Glutamatergic neuron (in vitro differentiated cells): Measurements from ENCODE around the gene PTPN20. TPM values are rescaled to one million over a fixed set of nuclear protein-coding genes. Genes with fewer than 3 reads are reported as not detected.
"Not testable (repeated sequence)": the region's sequence is repeated elsewhere in the genome, so short reads cannot be mapped to it uniquely, and the experiment has no call there.

Experiments used
- DNase-seq: peaks from one replicate; pipeline ENCODE4 v3.0.0; 2022
- H3K27ac Mint-ChIP-seq: one replicate; pipeline ENCODE4 v1.8.0; 2020; ENCODE audit warnings: mild to moderate bottlenecking, mixed read lengths, inconsistent platforms; ENCODE audit not compliant: unreplicated experiment
- H3K27me3 Mint-ChIP-seq: one replicate; pipeline ENCODE4 v1.8.0; 2020; ENCODE audit warnings: mild to moderate bottlenecking, moderate library complexity, mixed read lengths, inconsistent platforms; ENCODE audit not compliant: unreplicated experiment
- H3K36me3 Mint-ChIP-seq: one replicate; pipeline ENCODE4 v1.8.0; 2020; ENCODE audit warnings: mild to moderate bottlenecking, mixed read lengths, inconsistent platforms; ENCODE audit not compliant: unreplicated experiment
- H3K4me1 Mint-ChIP-seq: one replicate; pipeline ENCODE4 v1.8.0; 2020; ENCODE audit warnings: mild to moderate bottlenecking, low read depth, mixed read lengths, inconsistent platforms; ENCODE audit not compliant: unreplicated experiment
- H3K4me3 Mint-ChIP-seq: one replicate; pipeline ENCODE4 v1.8.0; 2020; ENCODE audit warnings: mild to moderate bottlenecking, mixed read lengths, inconsistent platforms; ENCODE audit not compliant: unreplicated experiment
- H3K9me3 Mint-ChIP-seq: one replicate; pipeline ENCODE4 v1.8.0; 2020; ENCODE audit warnings: mild to moderate bottlenecking, moderate library complexity, mixed read lengths, inconsistent platforms; ENCODE audit not compliant: unreplicated experiment
- CTCF ChIP-seq: fragments of 200-600 bp; sonication (generic); IDR thresholded peaks from one replicate; pipeline ENCODE4 v1.5.0; 2021; ENCODE audit not compliant: partially characterized antibody, unreplicated experiment
- long read RNA-seq: library from polyadenylated mRNA; unstranded; transcript quantifications from one replicate; pipeline ENCODE4 v2.0.0, GENCODE V29; 2020; ENCODE audit not compliant: unreplicated experiment
- total RNA-seq: library from RNA; stranded (reverse); fragmentation: NEBNext Ultra II Directional; extraction: Animal tissue kit (Norgen Biotek cat#: 25700); gene quantifications from one replicate; pipeline ENCODE4 v1.2.1, GENCODE V29; 2021; ENCODE audit not compliant: unreplicated experiment

PTPN20 gene
- total RNA-seq: not detected
- long read RNA-seq: 0 reads

- not testable (repeated sequence) for DNase-seq, H3K4me3 Mint-ChIP-seq, H3K4me1 Mint-ChIP-seq, H3K27me3 Mint-ChIP-seq, H3K36me3 Mint-ChIP-seq, H3K9me3 Mint-ChIP-seq, H3K27ac Mint-ChIP-seq
These were observed at the start of gene PTPN20 for GRCh38 chr10:46911144-46911876. TSS of gene PTPN20 (plus strand) at chr10:46911428. CDS start at chr10:46932500, 21,072 bp downstream.

GRCh38 chr10:46869716-46870115 is 41.5 kb upstream of the PTPN20 start:
- H3K36me3 Mint-ChIP-seq, H3K9me3 Mint-ChIP-seq, DNase-seq, H3K4me3 Mint-ChIP-seq, H3K27me3 Mint-ChIP-seq, H3K27ac Mint-ChIP-seq, H3K4me1 Mint-ChIP-seq: not testable (repeated sequence)

- not testable (repeated sequence) for H3K36me3 Mint-ChIP-seq, H3K4me1 Mint-ChIP-seq, H3K9me3 Mint-ChIP-seq, DNase-seq, H3K27ac Mint-ChIP-seq, H3K27me3 Mint-ChIP-seq, H3K4me3 Mint-ChIP-seq
These were observed 39.6 kb upstream of the PTPN20 start for GRCh38 chr10:46871583-46871982.

GRCh38 chr10:46875304-46875703 is 35.9 kb upstream of the PTPN20 start:
- not testable (repeated sequence) for H3K27ac Mint-ChIP-seq, H3K4me1 Mint-ChIP-seq, H3K9me3 Mint-ChIP-seq, H3K36me3 Mint-ChIP-seq, H3K4me3 Mint-ChIP-seq, DNase-seq, H3K27me3 Mint-ChIP-seq

- not testable (repeated sequence) for H3K9me3 Mint-ChIP-seq, H3K4me3 Mint-ChIP-seq, DNase-seq, H3K27ac Mint-ChIP-seq, H3K36me3 Mint-ChIP-seq, H3K4me1 Mint-ChIP-seq, H3K27me3 Mint-ChIP-seq
These were observed 34.5 kb upstream of the PTPN20 start for GRCh38 chr10:46876773-46877172.

- not testable (repeated sequence) for H3K27ac Mint-ChIP-seq, H3K9me3 Mint-ChIP-seq, H3K4me1 Mint-ChIP-seq, H3K4me3 Mint-ChIP-seq, H3K36me3 Mint-ChIP-seq, H3K27me3 Mint-ChIP-seq
- peak; percentile 58 for DNase-seq
These were observed 32.5 kb upstream of the PTPN20 start for GRCh38 chr10:46878761-46879160.

GRCh38 chr10:46890813-46891611 is 20.2 kb upstream of the PTPN20 start:
- H3K9me3 Mint-ChIP-seq, H3K4me3 Mint-ChIP-seq, H3K36me3 Mint-ChIP-seq, H3K27me3 Mint-ChIP-seq: not testable (repeated sequence)
- peaks cover 12% of the 10 kb centered on the region for H3K4me1 Mint-ChIP-seq
- DNase-seq: peak; percentile 80
- peak; percentile 36 for TF ChIP-seq CTCF
- peak overlapping the region; percentile 67 for H3K27ac Mint-ChIP-seq

- not testable (repeated sequence) for DNase-seq, H3K36me3 Mint-ChIP-seq, H3K4me3 Mint-ChIP-seq, H3K9me3 Mint-ChIP-seq, H3K4me1 Mint-ChIP-seq, H3K27me3 Mint-ChIP-seq, H3K27ac Mint-ChIP-seq
These were observed 14.2 kb upstream of the PTPN20 start for GRCh38 chr10:46896762-46897692.

GRCh38 chr10:46901247-46901646 is 10.0 kb upstream of the PTPN20 start:
- H3K4me1 Mint-ChIP-seq, H3K4me3 Mint-ChIP-seq, H3K36me3 Mint-ChIP-seq, H3K27me3 Mint-ChIP-seq, H3K27ac Mint-ChIP-seq, DNase-seq, H3K9me3 Mint-ChIP-seq: not testable (repeated sequence)

GRCh38 chr10:46903874-46904273 is 7.4 kb upstream of the PTPN20 start:
- not testable (repeated sequence) for H3K36me3 Mint-ChIP-seq, H3K9me3 Mint-ChIP-seq, H3K27ac Mint-ChIP-seq

GRCh38 chr10:46906359-46906758 is 4.9 kb upstream of the PTPN20 start:
- not testable (repeated sequence) for H3K36me3 Mint-ChIP-seq, DNase-seq, H3K27me3 Mint-ChIP-seq, H3K9me3 Mint-ChIP-seq, H3K27ac Mint-ChIP-seq, H3K4me1 Mint-ChIP-seq, H3K4me3 Mint-ChIP-seq

More at GRCh38 chr10:46903874-46904273, 7.4 kb upstream of the PTPN20 start:
- DNase-seq, H3K4me1 Mint-ChIP-seq, H3K27me3 Mint-ChIP-seq, H3K4me3 Mint-ChIP-seq: not testable (repeated sequence)
